Measurements from ENCODE around the gene LRRC70. TPM values are rescaled to one million over a fixed set of nuclear protein-coding genes. Genes with fewer than 3 reads are reported as not detected.

Gene LRRC70
- total RNA-seq, 1 donor from 2014 or later, result 0.84 TPM

GRCh38 chr5:62538017-62538942 is 40.3 kb upstream of the LRRC70 start:
- Mint-ChIP-seq H3K27me3 (no peaks in the 10 kb centered on the region), H3K36me3 (ENCODE audit: low read depth) (peaks cover 35% of the 10 kb centered on the region), H3K27ac (no peak overlapping the region), H3K9me3 (no peaks in the 10 kb centered on the region), H3K4me1 (no peaks in the 10 kb centered on the region), H3K4me3 (no peak overlapping the region)
- ChIA-PET POLR2A (no interaction called here), CTCF (no interaction called here)
- intact Hi-C loops (cut with micrococcal nuclease), result no loop called here
- DNase-seq, result no peak
- TF ChIP-seq CTCF (IDR thresholded peaks at IDR 0.05), result no peak
- no peak for ATAC-seq (ENCODE audit: low read depth)

GRCh38 chr5:62542720-62543119 is 35.9 kb upstream of the LRRC70 start:
- POLR2A ChIA-PET, result no interaction called here
- DNase-seq, result no peak

GRCh38 chr5:62547945-62548630 is 30.5 kb upstream of the LRRC70 start:
- TF ChIP-seq CTCF (IDR thresholded peaks at IDR 0.05), result no peak
- Mint-ChIP-seq H3K27me3 (no peaks in the 10 kb centered on the region), H3K9me3 (peaks cover 5% of the 10 kb centered on the region), H3K4me1 (peaks cover 10% of the 10 kb centered on the region), H3K4me3 (no peak overlapping the region), H3K27ac (no peak overlapping the region), H3K36me3 (ENCODE audit: low read depth) (peaks cover 42% of the 10 kb centered on the region)
- intact Hi-C loops (cut with micrococcal nuclease), result no loop called here
- no peak for DNase-seq
- ChIA-PET CTCF (no interaction called here), POLR2A (no interaction called here)
- no peak for ATAC-seq (ENCODE audit: low read depth)

More at GRCh38 chr5:62542720-62543119, 35.9 kb upstream of the LRRC70 start:
- Mint-ChIP-seq H3K9me3 (peaks cover 5% of the 10 kb centered on the region), H3K4me1 (peaks cover 4% of the 10 kb centered on the region), H3K4me3 (no peak overlapping the region), H3K27ac (no peak overlapping the region), H3K27me3 (no peaks in the 10 kb centered on the region), H3K36me3 (ENCODE audit: low read depth) (peaks cover 55% of the 10 kb centered on the region)
- ATAC-seq (ENCODE audit: low read depth), result no peak
- no peak for TF ChIP-seq CTCF (IDR thresholded peaks at IDR 0.05)
- CTCF ChIA-PET, result no interaction called here
- intact Hi-C loops (cut with micrococcal nuclease), result no loop called here

- DNase-seq (no peak), ATAC-seq (ENCODE audit: low read depth) (no peak)
- Mint-ChIP-seq H3K27me3 (no peaks in the 10 kb centered on the region), H3K4me1 (peaks cover 10% of the 10 kb centered on the region), H3K36me3 (ENCODE audit: low read depth) (peaks cover 42% of the 10 kb centered on the region), H3K4me3 (no peak overlapping the region), H3K27ac (no peak overlapping the region), H3K9me3 (peaks cover 2% of the 10 kb centered on the region)
- no peak for TF ChIP-seq CTCF (IDR thresholded peaks at IDR 0.05)
- POLR2A ChIA-PET, result no interaction called here
- CTCF ChIA-PET, result no interaction called here
- intact Hi-C loops (cut with micrococcal nuclease), result no loop called here
Observed at GRCh38 chr5:62550103-62550502, 28.5 kb upstream of the LRRC70 start.

- CTCF ChIA-PET, result no interaction called here
Observed at GRCh38 chr5:62555930-62556329, 22.7 kb upstream of the LRRC70 start.

More at GRCh38 chr5:62555930-62556329, 22.7 kb upstream of the LRRC70 start:
- no peak for TF ChIP-seq CTCF (IDR thresholded peaks at IDR 0.05)
- intact Hi-C loops (cut with micrococcal nuclease), result no loop called here
- H3K36me3 Mint-ChIP-seq (ENCODE audit: low read depth), result peaks cover 51% of the 10 kb centered on the region
- ATAC-seq (ENCODE audit: low read depth), result no peak
- no peaks in the 10 kb centered on the region for H3K4me1 Mint-ChIP-seq
- H3K4me3 Mint-ChIP-seq, result no peak overlapping the region
- no peaks in the 10 kb centered on the region for H3K27me3 Mint-ChIP-seq
- no peaks in the 10 kb centered on the region for H3K9me3 Mint-ChIP-seq
- POLR2A ChIA-PET, result no interaction called here
- no peak for DNase-seq
- H3K27ac Mint-ChIP-seq, result no peak overlapping the region
